Measurements from ENCODE around the gene KCNMA1.
"Not testable (repeated sequence)": the region's sequence is repeated elsewhere in the genome, so short reads cannot be mapped to it uniquely, and the experiment has no call there.

Gene KCNMA1

DNA sequence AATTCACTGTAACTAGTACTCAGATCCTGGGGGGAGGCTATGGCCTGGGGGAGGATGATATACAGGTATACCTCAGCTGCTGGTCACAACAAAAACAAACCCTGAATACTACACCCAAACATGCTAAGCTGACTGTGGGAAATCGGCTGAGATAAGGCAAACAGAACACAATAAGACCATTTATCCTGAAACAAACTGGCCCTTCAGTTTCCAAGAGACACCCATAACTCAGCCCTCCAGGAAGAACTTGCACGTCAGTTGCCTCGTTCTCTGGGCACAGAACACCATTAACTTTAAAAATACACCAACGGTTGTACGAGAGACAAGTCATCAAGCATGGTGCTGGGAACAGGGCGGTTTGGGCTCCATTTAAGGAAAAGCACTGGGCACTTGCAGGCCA lies 24.1 kb upstream of the KCNMA1 start:
- DNase-seq, result no peak

DNA sequence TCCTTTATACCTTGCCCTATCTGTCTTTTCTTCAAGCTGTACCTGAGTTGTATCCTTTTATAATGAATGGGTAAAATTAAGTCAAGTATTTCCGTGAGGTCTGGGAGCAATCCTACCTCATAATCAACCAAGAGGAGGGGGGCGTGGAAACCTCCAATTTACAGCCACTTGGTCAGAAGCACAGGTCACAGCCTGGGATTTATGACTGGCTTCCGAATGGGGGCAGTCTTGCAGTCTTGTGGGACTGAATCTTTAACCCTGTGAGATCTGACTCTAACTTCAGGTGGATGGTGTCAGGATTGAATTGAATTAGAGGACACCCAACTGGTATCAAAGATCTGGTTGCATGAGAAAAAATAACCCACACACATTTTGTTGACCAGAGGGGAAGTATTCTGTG lies 23.5 kb upstream of the KCNMA1 start:
- no peak for DNase-seq

DNA sequence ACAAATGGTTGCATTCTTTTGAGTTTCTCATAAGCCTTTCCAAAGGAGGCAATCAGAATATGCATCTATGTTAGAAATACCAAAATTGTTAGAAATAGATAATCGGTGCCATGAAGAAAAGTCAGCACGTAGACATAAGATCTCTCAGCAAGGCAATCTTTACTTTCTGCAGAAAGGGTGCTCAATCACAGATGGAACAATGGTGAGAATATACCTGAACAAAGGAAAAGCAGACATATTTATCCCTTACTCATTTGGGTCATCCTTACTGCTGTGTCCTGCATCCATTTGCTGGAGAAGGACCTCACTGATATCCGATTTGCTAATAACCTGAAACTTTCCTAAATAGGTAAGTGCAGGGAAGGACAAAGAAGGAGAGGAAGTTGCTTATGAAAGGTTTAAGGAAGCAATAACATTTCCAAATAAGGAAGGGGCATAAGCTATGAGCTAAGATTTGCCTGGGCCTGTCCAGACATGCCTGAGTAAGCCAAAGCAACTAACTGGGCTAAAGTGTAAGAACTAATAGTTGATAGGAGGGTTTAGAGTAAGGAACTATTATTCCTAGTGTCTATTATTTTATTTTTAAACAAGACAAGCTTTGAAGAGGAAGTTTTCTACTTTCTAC lies 21.6 kb upstream of the KCNMA1 start:
- DNase-seq, result not testable (repeated sequence)

DNA sequence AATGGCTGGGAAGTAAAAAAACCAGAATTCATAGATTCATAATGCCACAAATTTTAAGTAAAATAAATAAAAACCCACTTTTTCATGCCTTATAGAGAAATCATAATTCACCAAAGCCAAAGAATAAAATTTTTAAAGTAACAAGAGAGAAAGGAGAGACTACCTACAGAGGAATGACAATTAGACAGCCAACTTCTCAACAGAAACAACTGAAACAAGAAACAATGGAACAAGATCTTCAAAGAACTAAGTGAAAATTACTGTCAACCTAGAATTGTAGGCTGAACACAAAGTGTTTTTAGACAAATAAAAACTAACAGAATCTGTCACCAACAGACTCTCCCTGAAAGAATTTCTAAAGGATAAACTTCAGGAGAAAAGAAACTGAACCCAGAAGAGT lies 15.6 kb upstream of the KCNMA1 start:
- DNase-seq, result no peak

DNA sequence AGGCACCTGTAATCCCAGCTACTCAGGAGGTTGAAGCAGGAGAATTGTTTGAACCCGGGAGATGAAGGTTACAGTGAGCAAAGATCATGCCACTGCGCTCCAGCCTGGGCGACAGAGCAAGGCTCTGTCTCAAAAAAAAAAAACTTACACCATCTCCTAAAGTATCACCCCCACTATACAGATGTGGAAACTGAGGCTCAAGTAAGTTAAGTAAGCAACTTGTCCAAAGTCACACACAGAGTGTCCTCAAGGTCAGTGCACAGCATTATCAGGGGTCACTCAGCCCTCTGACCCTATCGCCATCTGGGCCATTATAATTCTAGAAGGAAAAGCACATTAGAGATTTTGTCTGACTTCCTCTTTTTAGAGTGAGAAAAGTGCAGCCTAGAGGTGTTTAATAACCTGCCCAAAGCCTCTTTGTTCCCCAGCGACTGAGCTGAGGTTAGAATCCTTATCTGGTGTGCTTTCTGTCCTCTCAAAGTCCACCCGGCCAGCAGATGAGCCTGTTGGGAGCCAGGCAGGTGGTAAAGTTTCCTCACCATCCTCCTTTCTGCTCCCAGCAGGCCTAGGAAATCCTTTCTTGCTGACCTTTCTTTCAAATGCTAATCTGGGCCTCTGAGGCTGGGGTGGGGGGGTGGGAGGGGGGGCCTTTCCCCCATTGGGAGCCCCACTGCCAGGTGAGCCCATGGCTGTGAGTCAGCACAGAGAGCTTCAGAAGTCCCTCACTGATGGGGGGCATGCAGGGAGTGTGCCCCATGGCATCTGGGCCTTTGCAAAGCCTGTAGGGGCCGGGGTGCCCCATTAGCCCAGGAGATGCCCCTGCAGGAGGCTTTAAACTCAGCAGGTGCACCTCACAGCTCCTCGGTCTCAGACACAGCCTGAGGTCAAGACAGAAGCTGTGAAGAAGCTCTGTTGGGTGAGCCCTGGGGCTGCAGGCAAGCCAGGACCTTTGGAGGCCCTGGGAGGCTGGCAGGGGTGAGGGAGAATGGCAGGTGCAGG lies 12.0 kb upstream of the KCNMA1 start:
- DNase-seq, result no peak

- DNase-seq, result no peak
Measured at GRCh38 chr10:77648472-77648871, 10.9 kb upstream of the KCNMA1 start.

DNA sequence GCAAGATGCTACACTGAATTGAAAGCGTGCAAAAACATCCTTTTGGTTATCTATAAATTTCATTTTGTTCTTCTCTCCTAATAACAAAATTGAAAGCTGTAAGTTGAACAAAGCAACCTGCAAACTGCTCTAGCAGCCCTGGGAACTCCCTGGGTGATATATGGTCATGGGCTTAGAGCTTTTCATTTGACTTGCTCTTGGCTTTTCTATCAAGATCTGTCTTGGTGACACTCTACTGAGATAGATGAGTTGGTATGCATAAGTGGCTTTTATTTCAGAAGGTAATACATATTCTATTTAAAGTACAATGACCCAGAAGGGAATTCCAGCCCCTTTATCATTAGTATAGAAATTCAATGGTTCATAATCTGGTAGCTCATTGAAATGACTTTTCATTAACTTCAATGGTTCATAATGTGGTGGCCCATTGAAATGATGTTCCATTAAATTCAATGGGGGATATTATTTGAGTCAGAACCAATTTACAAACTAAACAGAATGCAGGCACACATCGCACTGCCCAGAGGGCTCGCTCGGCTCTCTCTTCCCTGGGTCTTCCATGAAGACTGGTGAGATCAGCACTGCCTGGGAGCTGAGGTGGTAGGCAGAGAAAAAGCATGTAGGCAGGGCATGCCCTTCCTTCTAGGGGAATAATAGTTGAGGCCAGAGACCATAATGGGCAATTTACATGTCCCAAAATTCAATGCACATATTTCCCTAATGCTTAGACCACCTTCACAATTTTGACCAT lies 10.1 kb upstream of the KCNMA1 start:
- no peak for DNase-seq

DNA sequence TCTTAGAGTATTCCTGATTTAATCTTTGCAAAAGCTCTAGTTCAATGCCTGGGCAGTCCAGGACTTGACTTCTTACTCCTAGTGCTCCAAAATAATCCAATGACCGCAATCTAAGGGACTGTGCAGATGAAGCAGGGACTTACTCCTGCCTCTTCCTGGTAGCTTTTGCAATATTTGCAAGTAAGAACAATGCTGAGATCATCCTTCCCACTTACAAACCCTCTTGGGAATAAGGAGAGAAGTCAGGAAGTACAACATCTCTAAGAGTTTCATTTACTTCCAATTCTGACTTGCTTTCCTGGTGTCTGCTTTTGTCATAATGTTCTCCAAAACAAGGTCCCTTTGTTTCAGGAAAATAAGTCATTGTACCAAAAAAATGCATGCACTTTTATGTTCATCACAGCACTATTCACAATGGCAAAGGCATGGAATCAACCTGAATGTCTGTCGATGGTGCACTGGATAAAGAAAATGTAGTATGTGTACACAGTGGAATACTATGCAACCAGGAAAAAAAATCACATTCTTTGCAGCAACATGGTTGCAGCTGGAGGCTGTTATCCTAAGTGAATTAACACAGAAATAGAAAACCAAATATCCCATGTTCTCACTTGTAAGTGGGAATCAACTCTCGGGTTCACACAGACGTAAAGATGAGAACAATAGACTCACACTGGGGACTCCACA lies 7.1 kb upstream of the KCNMA1 start:
- no peak for DNase-seq

- DNase-seq, result peak; percentile 64
Measured at GRCh38 chr10:77643795-77644468, 6.3 kb upstream of the KCNMA1 start.

- peak; percentile 86 for DNase-seq
Measured at GRCh38 chr10:77641788-77642397, 4.3 kb upstream of the KCNMA1 start.

- no peak for DNase-seq
Measured at GRCh38 chr10:77641344-77641743, 3.7 kb upstream of the KCNMA1 start.

- no peak for DNase-seq
Measured at GRCh38 chr10:77640167-77640566, 2.6 kb upstream of the KCNMA1 start.

DNA sequence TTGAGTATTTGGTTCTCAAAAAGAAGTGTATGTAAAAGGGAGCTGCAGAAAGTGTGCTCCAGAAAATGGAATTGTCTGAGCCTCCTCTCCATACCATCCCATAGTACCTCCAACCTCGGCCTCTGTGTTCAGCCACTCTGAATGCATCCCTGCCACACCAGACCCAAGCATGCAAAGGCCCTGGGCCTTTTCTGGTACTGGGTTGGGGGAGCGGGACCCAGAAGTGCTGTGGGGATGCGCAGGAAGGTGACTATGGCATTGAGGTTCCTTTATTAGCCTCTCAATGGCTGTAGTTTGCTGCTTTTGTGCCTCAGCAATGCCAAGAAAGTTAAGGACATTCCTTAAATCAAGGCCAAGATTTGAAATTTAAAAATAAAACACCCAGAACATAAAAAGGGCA lies 2.1 kb upstream of the KCNMA1 start:
- DNase-seq, result no peak

DNA sequence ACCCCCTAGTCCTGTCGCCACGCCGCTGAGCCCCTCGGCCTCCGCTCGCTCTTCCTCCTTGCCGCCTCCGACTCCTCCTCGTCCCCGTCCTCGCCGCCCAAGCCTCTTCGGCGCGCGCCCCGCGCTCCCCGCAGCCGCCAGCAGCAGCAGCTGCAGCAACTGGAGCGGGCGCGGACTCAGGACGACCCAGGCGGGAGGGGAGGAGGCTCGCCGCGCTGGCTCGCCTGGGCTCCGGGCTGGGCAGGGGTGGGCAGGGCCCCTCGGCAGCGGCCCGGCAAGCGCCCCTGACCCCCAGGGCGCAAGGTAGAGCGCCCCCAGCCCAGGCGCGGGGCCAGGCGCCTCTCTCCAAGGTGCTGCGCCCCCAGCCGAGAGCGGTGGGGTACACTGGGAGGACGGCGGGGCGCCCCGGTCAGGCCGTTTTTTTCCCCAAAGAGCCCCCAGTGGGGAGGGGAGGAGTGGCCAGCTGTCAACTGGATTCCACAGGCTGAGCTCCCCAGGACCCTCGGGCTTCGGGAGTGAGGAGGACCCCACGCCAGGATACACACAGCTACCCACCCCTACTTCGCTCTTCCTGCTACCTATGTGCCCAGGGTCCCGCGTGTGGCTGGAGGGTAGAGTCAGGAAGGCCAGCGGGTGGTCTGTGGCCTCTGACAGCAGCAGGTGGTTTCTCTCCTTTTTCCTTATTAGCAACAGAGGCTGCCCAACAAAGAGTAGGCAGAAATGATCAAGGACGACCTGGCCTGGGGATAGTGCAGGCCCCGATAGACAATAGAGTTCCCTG lies 903 bp upstream of the KCNMA1 start:
- peak; percentile 56 for DNase-seq

- DNase-seq, result no peak
Measured at GRCh38 chr10:77636967-77637531, 559 bp downstream of the KCNMA1 start.

DNA sequence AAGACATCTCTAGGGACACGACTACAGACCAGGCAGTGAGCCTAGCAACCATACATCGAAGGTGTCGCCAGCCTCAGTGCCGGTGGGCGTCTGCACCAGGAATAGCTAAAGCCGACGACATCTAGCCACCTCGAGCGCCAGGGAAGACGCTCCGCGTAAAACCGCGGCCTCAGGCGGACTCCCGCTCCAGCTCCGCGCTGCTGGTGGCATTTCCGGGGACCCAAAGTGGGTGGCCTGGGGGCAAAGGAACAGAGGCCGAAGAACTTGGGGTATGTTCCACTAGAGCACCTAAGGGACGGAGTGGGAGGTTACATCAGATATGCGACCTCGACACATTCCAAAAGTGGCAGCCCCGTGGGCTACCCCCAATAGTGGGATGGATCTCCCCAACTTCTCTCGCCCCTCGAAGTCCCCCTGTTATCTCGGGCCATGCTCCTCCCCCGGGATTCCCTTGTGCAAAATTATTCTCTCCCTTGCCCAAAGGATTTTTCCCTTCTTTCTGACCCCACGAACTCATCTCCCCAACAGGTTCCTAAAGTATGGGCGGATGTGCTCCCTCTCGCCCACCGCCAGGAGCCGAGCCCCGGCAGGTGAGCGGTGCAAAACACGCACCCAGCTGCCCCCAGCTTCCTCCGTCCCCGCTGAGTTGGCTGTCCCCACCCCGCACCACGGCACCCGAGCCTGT lies 1.2 kb downstream of the KCNMA1 start:
- DNase-seq, result no peak

DNA sequence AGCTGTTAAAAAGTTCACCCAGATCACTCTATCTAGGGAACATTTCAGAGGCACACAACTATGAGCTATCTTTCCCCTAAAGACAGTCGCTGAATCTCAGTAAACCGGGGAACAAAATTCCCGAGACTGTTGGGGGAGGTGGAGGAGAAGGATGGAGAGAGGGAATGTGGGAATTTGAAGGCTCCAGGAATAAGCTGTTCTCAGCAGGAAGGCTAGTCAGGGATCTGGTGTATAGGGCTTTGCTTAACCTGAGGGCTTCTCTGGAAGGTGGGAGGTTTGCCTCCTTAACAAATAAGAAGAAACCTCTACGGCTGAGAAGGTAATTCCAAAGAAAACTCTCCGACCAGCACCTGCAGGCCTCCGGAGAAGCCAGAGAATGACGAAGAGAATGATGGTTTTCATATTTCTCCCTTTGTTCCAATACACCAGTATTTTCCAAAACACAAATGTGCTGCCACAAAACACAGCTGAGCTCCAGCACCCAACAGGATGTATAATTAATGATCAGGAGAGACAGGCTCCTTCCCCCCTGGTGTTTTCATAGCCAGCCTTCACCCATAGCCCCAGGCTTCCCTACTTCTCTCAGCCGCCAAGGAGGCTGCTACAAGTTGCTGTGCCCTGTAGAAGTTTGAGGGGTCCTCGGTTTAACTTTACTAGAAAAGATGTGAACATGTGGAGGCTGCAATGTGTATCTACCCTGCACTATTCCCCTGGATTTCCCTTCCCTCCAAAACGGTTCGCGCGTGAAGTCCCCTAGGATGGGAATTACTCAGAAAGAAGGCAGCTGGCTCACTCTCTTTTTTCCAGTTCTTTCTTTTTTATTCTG lies 2.0 kb downstream of the KCNMA1 start:
- DNase-seq, result no peak

DNA sequence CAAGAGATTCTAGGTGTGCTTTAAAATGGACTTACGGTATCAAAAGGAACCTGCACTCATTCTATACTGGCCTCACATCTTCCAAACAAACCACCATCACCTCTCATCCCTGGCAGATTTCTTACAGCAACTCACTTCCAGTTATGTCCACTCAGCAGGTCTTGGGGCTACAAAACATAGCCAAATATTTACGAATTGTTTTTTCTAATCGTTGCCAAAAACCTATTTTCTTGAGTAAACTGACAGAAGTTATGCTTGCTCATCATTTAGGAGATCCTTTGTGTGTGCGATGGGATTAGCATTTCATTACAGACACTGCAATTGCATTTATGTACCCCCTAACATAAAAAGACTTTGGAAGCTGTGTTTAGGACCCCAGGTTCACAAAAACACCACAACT lies 2.7 kb downstream of the KCNMA1 start:
- no peak for DNase-seq

- DNase-seq, result no peak
Measured at GRCh38 chr10:77633376-77633775, 4.2 kb downstream of the KCNMA1 start.
